ENCODE data around the gene ATXN7L1. TPM values are rescaled to one million over a fixed set of nuclear protein-coding genes. Genes with fewer than 3 reads are reported as not detected.

ATXN7L1 gene
- total and polyA plus RNA-seq, 2 experiments from 2014 or later: 6.4 to 8.6 TPM

GRCh38 chr7:105674200-105674920 lies 202.0 kb downstream of the ATXN7L1 start:
- no peaks in the 10 kb centered on the region for H3K27me3 ChIP-seq
- H3K36me3 ChIP-seq: no peaks in the 10 kb centered on the region
- no peak for TF ChIP-seq CTCF (IDR thresholded peaks at IDR 0.05; ENCODE audit: low read depth, low read length)
- peaks cover 18% of the 10 kb centered on the region for H3K4me1 ChIP-seq (ENCODE audit: low read depth)
- no peak overlapping the region for H3K27ac ChIP-seq
- DNase-seq (ENCODE audit: low read depth in 1 of 2, low spot score in 1 of 2): no peak
- no peak overlapping the region for H3K4me3 ChIP-seq
- H3K9me3 ChIP-seq (ENCODE audit: low read depth): no peaks in the 10 kb centered on the region

DNA sequence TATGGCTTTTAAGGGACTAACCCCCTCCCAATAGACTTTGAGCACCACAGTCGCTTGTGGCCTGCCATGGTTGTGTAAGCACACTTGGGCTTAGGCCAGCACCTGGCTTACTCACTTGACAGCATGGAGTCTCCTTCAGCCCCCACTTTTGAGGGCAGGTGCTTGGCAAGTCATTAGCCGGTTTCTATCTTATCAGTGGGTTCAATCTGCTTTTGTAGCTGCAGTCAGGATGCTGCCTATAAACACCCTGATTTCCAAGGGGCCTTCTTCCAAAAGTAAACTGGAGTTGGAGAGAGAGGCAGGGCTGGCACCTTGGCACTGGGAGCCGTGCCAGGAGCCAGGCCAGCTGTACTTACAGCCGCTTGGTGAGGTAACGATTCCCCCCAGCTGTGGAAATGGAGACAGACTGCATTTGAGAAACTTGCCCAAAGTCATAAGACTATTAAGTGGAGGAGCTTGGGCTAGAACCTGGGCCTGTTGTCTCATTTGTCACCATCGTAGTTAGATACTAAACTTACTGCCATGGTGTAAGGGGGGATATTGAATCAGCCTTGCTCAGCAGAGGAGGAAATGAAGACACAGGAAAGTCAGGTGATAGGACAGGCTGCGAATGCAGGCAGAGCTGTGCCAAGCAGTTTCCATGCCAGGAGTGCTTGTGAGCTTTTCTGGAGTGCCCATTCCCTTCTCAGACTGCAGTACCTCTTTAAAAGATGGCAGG lies 202.9 kb downstream of the ATXN7L1 start:
- DNase-seq (ENCODE audit: low read depth in 1 of 2, low spot score in 1 of 2): no peak
- Histone ChIP-seq H3K36me3 (no peaks in the 10 kb centered on the region), H3K27ac (no peak overlapping the region), H3K4me1 (ENCODE audit: low read depth) (peaks cover 18% of the 10 kb centered on the region), H3K4me3 (no peak overlapping the region), H3K27me3 (no peaks in the 10 kb centered on the region), H3K9me3 (ENCODE audit: low read depth) (no peaks in the 10 kb centered on the region)
- TF ChIP-seq CTCF (IDR thresholded peaks at IDR 0.05; ENCODE audit: low read depth, low read length): no peak

DNA sequence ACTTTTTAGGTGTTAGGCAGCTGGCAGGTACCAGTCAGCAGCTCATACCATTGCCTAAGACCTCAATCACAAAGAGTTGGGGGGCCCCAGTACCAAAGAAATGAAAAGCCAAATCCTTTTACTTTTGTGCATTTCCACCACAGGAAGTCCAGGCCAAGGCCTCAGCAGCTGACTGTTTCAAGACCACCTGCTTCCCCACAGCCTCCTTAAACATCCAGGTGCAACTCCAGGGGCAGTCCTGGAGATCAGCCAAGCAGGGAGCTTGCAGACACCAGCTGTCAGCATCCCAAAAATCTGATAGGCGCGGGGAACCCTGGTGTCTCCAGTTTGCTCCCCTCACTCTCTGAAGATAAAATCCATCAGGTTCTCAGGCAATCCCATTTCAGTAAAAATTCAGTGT lies 203.6 kb downstream of the ATXN7L1 start:
- no peak for TF ChIP-seq CTCF (IDR thresholded peaks at IDR 0.05; ENCODE audit: low read depth, low read length)
- H3K9me3 ChIP-seq (ENCODE audit: low read depth): no peaks in the 10 kb centered on the region
- no peak for DNase-seq (ENCODE audit: low read depth in 1 of 2, low spot score in 1 of 2)

GRCh38 chr7:105666324-105666723 lies 210.1 kb downstream of the ATXN7L1 start:
- no peak for DNase-seq (ENCODE audit: low read depth in 1 of 2, low spot score in 1 of 2)
- Histone ChIP-seq H3K4me1 (ENCODE audit: low read depth) (peaks cover 9% of the 10 kb centered on the region), H3K27me3 (no peaks in the 10 kb centered on the region), H3K27ac (no peak overlapping the region), H3K9me3 (ENCODE audit: low read depth) (no peaks in the 10 kb centered on the region), H3K4me3 (no peak overlapping the region), H3K36me3 (no peaks in the 10 kb centered on the region)
- no peak for TF ChIP-seq CTCF (IDR thresholded peaks at IDR 0.05; ENCODE audit: low read depth, low read length)

More for the DNA sequence above, 203.6 kb downstream of the ATXN7L1 start:
- no peak overlapping the region for H3K4me3 ChIP-seq
- no peaks in the 10 kb centered on the region for H3K27me3 ChIP-seq
- no peak overlapping the region for H3K27ac ChIP-seq
- H3K4me1 ChIP-seq (ENCODE audit: low read depth): peaks cover 17% of the 10 kb centered on the region
- no peaks in the 10 kb centered on the region for H3K36me3 ChIP-seq

DNA sequence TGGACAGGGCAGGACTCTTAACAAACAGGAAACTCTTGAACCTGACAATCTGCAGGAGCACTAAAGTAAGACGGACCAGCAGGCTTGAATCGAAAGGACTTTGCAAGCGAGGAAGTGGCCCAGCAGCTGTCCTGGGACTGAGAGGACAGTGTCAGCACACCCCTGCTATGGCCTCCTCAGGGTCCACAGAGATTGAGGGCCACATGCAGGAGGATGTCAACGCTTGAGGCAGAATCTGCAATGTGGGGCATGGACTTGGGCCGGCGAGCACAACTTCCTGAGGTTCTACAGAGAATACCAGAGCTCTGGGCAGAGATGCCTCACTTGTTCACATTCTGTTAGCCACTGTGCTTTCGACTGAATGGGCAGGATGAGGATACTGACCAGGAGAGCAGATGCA lies 210.7 kb downstream of the ATXN7L1 start:
- no peaks in the 10 kb centered on the region for H3K9me3 ChIP-seq (ENCODE audit: low read depth)
- TF ChIP-seq CTCF (IDR thresholded peaks at IDR 0.05; ENCODE audit: low read depth, low read length): no peak
- DNase-seq (ENCODE audit: low read depth in 1 of 2, low spot score in 1 of 2): no peak
- H3K27me3 ChIP-seq: no peaks in the 10 kb centered on the region
- H3K4me1 ChIP-seq (ENCODE audit: low read depth): peaks cover 9% of the 10 kb centered on the region
- H3K27ac ChIP-seq: no peak overlapping the region
- no peak overlapping the region for H3K4me3 ChIP-seq
- no peaks in the 10 kb centered on the region for H3K36me3 ChIP-seq
